Ishikawa (cell line): ENCODE results near the gene CCT2.

Experiments used
- CEBPB ChIP-seq: IDR thresholded peaks from 2 replicates; pipeline ENCODE4 v1.6.1; 2012
- CREB1 ChIP-seq: IDR thresholded peaks from 2 replicates; pipeline ENCODE4 v1.6.1; 2012; ENCODE audit warnings: low read depth
- EGR1 ChIP-seq: IDR thresholded peaks from 2 replicates; pipeline ENCODE4 v1.6.1; 2012
- EP300 ChIP-seq: IDR thresholded peaks from 2 replicates; pipeline ENCODE4 v1.6.1; 2012; ENCODE audit warnings: borderline replicate concordance
- FOXM1 ChIP-seq: IDR thresholded peaks from 2 replicates; pipeline ENCODE4 v1.6.1; 2012; ENCODE audit warnings: low read depth, borderline replicate concordance
- NFIC ChIP-seq: IDR thresholded peaks from 2 replicates; pipeline ENCODE4 v1.6.1; 2012
- RAD21 ChIP-seq: IDR thresholded peaks from 2 replicates; pipeline ENCODE4 v1.6.1; 2012; ENCODE audit warnings: low read depth
- TAF1 ChIP-seq: IDR thresholded peaks from 2 replicates; pipeline ENCODE4 v1.6.1; 2012; ENCODE audit warnings: low read depth, mild to moderate bottlenecking
- TCF12 ChIP-seq: IDR thresholded peaks from 2 replicates; pipeline ENCODE4 v1.6.1; 2012; ENCODE audit warnings: low read depth
- TEAD4 ChIP-seq: IDR thresholded peaks from 2 replicates; pipeline ENCODE4 v1.6.1; 2012
- YY1 ChIP-seq: IDR thresholded peaks from 2 replicates; pipeline ENCODE4 v1.6.1; 2012; ENCODE audit warnings: low read depth
- ZBTB7A ChIP-seq: IDR thresholded peaks from 2 replicates; pipeline ENCODE4 v1.6.1; 2012; ENCODE audit warnings: low read depth
- TF ChIP-seq, protein P1 (sequence below): IDR thresholded peaks from 2 replicates; pipeline ENCODE4 v1.6.1; 2012
- TF ChIP-seq, protein P2 (sequence below): IDR thresholded peaks from 2 replicates; pipeline ENCODE4 v1.6.1; 2012
- TF ChIP-seq, protein P3 (sequence below): IDR thresholded peaks from 2 replicates; pipeline ENCODE4 v1.6.1; 2012; ENCODE audit warnings: low read depth, mild to moderate bottlenecking

CCT2 gene

DNA sequence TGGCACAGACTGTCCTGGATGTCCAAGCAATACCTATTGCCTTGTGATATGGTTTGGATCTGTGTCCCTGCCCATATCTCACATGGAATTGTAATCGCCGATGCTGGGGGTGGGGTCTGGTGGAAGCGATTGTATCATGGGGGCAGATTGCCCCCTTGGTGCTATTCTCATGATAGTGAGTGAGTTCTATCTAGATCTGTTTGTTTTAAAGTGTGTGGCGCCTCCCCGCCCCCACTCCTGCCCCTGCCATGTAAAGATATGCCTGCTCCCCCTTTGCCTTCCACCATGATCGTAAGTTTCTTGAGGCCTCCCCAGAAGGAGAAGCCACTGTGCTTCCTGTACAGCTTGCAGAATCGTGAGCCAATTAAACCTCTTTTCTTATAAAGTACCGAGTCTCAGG lies 42.2 kb downstream of the CCT2 start:
- TF ChIP-seq ZBTB7A (no peak), TCF12 (no peak), CEBPB (no peak), TEAD4 (no peak), YY1 (no peak), RAD21 (no peak)

DNA sequence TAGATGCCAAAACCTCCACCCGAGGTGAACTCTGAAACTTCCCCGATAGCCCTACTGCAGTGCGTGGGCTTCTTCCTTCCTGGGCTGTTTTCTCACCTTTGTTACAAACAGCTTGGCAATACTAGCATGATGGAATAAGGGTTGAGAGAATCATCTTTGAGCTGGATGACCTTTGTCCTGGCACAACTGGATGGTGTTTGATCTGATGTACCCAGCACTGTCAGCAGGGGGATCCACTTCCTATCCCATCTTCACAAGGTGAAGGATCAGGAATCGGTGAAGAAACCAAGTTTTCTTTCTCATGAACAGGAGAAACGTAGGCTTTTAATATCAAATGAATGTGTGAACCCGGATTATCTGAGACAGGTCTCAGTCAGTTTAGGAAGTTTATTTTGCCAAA lies 44.9 kb downstream of the CCT2 start:
- TF ChIP-seq EGR1 (no peak), RAD21 (peak; percentile 35; the same call in 1 of the 2 replicates)

DNA sequence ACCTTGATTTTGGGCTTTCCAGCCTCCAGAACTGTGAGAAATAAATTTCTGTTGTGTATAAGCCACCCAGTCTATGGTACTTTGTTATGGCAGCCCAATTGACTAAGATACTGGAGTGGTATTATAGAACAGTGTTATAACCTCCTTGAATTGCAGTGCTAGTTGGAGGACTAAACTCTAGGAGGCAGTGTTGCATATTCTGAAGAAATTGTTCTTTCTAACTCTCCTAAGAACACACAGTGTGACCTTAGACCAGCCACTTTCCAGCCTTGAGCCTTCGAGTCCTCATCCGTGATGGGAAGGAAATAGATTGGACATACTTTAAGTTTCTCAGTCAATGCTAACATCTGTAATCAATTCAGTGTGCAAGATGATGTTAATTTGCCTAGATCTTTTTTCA lies 47.8 kb downstream of the CCT2 start:
- peak; percentile 72 for TF ChIP-seq RAD21
- no peak for TF ChIP-seq NFIC

DNA sequence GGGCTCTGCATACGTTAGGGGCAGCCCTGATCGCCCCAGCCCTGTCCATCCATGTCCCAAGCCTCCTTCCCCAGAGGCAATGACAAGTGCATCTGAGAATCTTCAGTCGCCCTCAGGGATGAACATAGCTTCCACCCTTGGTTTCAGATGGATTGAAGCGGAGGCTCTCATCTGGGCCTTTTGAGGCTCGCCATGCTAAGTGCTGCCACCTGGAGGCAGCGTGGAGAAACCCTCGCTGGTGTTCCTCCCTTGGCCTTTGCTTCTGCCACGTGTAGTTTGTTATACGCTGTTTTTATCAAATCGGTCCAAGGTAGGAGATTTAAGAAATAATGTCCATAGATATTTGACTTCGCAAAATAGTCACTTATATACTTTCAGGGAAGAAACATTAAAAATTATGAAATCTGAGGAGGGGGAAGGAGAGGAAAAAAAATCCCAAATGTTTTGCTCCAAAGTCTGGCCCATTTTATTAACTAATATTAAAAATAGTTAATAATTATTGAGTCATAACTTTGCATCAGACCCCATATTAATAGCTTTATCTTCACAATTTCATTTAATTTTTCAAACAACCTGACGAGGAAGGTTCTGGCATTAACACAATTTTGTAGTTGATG lies 54.2 kb downstream of the CCT2 start:
- TF ChIP-seq NFIC (no peak), EGR1 (no peak), TCF12 (no peak), RAD21 (peak; percentile 83), EP300 (no peak), CREB1 (no peak), FOXM1 (no peak), TEAD4 (no peak)
- TF ChIP-seq, protein P1, sequence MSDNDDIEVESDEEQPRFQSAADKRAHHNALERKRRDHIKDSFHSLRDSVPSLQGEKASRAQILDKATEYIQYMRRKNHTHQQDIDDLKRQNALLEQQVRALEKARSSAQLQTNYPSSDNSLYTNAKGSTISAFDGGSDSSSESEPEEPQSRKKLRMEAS: peak; percentile 78
- TF ChIP-seq, protein P2, sequence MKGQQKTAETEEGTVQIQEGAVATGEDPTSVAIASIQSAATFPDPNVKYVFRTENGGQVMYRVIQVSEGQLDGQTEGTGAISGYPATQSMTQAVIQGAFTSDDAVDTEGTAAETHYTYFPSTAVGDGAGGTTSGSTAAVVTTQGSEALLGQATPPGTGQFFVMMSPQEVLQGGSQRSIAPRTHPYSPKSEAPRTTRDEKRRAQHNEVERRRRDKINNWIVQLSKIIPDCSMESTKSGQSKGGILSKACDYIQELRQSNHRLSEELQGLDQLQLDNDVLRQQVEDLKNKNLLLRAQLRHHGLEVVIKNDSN: no peak

DNA sequence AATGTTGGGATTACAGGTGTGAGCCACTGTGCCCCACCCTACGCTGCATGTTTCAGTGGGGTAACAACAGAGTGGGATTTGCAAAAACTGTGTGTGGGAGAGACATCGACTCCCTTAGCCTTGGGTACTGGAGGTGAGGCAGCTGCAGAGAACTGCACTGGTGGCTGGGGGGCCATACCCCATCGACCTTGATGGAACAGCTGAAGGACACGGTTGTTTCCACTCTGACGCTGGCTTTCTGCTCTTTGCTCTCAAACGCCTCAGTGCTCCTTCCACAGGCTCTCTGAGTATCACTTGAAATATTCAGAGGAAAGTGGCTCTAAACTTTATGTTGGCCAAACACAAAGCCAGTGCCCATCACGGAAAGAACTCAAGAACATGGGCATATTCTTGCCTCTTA lies 56.3 kb downstream of the CCT2 start:
- TF ChIP-seq RAD21 (no peak), TCF12 (no peak), CEBPB (no peak), EP300 (no peak), YY1 (no peak), NFIC (no peak), TEAD4 (no peak), TAF1 (no peak), CREB1 (no peak), EGR1 (no peak), FOXM1 (no peak), ZBTB7A (no peak)
- TF ChIP-seq, protein P3, sequence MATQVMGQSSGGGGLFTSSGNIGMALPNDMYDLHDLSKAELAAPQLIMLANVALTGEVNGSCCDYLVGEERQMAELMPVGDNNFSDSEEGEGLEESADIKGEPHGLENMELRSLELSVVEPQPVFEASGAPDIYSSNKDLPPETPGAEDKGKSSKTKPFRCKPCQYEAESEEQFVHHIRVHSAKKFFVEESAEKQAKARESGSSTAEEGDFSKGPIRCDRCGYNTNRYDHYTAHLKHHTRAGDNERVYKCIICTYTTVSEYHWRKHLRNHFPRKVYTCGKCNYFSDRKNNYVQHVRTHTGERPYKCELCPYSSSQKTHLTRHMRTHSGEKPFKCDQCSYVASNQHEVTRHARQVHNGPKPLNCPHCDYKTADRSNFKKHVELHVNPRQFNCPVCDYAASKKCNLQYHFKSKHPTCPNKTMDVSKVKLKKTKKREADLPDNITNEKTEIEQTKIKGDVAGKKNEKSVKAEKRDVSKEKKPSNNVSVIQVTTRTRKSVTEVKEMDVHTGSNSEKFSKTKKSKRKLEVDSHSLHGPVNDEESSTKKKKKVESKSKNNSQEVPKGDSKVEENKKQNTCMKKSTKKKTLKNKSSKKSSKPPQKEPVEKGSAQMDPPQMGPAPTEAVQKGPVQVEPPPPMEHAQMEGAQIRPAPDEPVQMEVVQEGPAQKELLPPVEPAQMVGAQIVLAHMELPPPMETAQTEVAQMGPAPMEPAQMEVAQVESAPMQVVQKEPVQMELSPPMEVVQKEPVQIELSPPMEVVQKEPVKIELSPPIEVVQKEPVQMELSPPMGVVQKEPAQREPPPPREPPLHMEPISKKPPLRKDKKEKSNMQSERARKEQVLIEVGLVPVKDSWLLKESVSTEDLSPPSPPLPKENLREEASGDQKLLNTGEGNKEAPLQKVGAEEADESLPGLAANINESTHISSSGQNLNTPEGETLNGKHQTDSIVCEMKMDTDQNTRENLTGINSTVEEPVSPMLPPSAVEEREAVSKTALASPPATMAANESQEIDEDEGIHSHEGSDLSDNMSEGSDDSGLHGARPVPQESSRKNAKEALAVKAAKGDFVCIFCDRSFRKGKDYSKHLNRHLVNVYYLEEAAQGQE: no peak
- TF ChIP-seq, protein P2: no peak
- TF ChIP-seq, protein P1: no peak

DNA sequence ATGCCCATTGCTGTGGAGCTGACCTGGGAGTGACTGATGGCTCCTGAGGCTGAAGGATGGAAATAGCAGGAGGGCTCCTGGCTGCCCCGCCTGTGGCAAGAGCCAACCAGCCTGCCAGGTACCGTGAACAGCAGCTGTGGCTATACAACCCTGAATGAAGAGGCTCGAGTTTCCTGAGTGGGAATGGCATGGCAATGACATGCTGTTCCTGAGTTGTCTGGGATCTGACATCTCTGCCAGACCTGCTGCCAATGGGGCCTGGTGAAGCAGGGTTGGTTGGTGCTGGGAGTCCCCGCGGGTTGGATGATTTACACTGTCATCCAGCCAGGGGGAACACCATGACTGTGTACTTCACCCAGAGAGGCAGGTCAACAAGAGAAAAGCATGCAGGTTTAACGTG lies 57.3 kb downstream of the CCT2 start:
- no peak for TF ChIP-seq ZBTB7A
- no peak for TF ChIP-seq TAF1
- TF ChIP-seq YY1: no peak
- TF ChIP-seq CEBPB: no peak
- TF ChIP-seq, protein P1: no peak
- no peak for TF ChIP-seq TCF12
- TF ChIP-seq NFIC: no peak
- TF ChIP-seq EP300: no peak
- no peak for TF ChIP-seq EGR1

DNA sequence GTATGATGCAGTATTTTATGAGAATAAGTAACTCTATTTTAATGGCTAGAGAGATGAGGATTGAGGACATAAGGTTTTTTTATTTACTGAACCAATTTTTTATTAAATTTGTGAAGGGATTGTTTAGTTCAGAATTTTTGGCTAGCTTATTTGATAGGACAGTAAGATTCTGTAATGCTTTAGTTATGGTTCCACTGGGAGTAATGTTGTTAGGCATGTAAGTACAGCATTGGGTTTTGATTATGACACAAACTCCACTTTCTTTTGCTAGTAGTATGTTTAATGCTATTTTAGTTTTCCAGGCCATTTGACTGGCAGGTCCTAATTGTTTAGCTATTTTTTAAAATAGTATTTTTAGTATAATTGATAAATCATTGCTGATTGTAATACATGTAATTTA lies 59.3 kb downstream of the CCT2 start:
- TF ChIP-seq, protein P2: no peak
- TF ChIP-seq CEBPB (no peak), TAF1 (no peak), FOXM1 (no peak), CREB1 (no peak)

DNA sequence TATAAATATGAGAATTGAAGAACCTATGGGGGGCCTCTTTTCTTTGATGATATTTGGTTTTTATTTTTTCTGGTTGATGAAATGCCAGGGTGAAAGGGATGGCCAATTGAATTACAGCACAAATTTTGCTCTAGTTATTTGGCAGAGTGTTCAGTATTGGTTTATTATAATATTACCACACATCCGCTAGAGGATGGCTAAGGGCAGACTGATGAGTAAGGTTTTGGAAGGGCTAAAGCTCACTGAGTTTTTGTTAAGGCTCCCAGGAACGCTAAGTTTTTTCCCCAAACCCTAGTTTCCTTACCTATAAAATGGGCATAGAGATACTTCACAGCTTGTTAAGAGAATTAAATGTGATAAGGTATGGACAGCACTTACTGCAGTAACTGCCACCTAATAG lies 59.8 kb downstream of the CCT2 start:
- TF ChIP-seq TCF12 (no peak), YY1 (no peak), FOXM1 (no peak), EGR1 (no peak), RAD21 (no peak), TEAD4 (no peak), ZBTB7A (no peak), CEBPB (no peak), CREB1 (no peak), EP300 (no peak)
- TF ChIP-seq, protein P3: no peak
- TF ChIP-seq, protein P1: no peak
- TF ChIP-seq, protein P2: no peak
